H1 (cell line): ENCODE data around the gene SMYD4. TPM values are rescaled to one million over a fixed set of nuclear protein-coding genes. Genes with fewer than 3 reads are reported as not detected.

Source experiments
- FOSL1 ChIP-seq: IDR thresholded peaks from 2 replicates; pipeline ENCODE4 v1.6.1; 2011; ENCODE audit warnings: mild to moderate bottlenecking, low read depth, low read length, moderate library complexity; ENCODE audit not compliant: insufficient read depth
- KDM4A ChIP-seq: IDR thresholded peaks from one replicate; pipeline ENCODE4 v1.7.1; 2012; ENCODE audit warnings: low read depth, mild to moderate bottlenecking, moderate library complexity, low read length, inconsistent platforms; ENCODE audit not compliant: severe bottlenecking
- ZNF274 ChIP-seq: IDR thresholded peaks from 2 replicates; pipeline ENCODE4 v1.7.0; 2012; ENCODE audit warnings: low read length, borderline replicate concordance; ENCODE audit errors: extremely low read depth
- polyA plus RNA-seq, 7 experiments: library from polyadenylated mRNA; depleted of rRNA in 3 of 7; stranded (reverse) in 5 of 7; unstranded in 2 of 7; fragments of >200 nt in 5 of 7; fragments of 200-250 nt in 2 of 7; gene quantifications; 1 replicate in 5 of 7; 2 replicates in 1 of 7; 4 replicates in 1 of 7; pipeline versions ENCODE4 v1.2.1 to v1.2.3, GENCODE V29; 2011 to 2013; ENCODE audit warnings: missing spikeins in 2 of 7, mixed read lengths in 2 of 7
- total RNA-seq: library from RNA; stranded (reverse); fragmentation: NEBNext Ultra II Directional; extraction: Animal tissue kit (Norgen Biotek cat#: 25700); gene quantifications from 2 replicates; pipeline ENCODE4 v1.2.1, GENCODE V29; 2021
- TF ChIP-seq, protein P1 (sequence below), 3 experiments: IDR thresholded peaks; 1 replicate in 2 of 3; 2 replicates in 1 of 3; pipeline versions ENCODE4 v1.5.1 to v1.6.1; 2011; ENCODE audit warnings: low read length in 3 of 3, mild to moderate bottlenecking in 3 of 3, inconsistent platforms in 2 of 3, low read depth in 1 of 3, moderate library complexity in 1 of 3; ENCODE audit not compliant: insufficient read depth in 1 of 3; ENCODE audit errors: control extremely low read depth in 1 of 3
- TF ChIP-seq, protein P2 (sequence below): IDR thresholded peaks from 2 replicates; pipeline ENCODE4 v1.6.1; 2012; ENCODE audit warnings: inconsistent platforms

SMYD4 gene
- total and polyA plus RNA-seq, 2 of the 8 experiments (the other 6 are each of a cell fraction or from before 2014, with no cell fraction given), result 10.5 to 23.4 TPM

DNA sequence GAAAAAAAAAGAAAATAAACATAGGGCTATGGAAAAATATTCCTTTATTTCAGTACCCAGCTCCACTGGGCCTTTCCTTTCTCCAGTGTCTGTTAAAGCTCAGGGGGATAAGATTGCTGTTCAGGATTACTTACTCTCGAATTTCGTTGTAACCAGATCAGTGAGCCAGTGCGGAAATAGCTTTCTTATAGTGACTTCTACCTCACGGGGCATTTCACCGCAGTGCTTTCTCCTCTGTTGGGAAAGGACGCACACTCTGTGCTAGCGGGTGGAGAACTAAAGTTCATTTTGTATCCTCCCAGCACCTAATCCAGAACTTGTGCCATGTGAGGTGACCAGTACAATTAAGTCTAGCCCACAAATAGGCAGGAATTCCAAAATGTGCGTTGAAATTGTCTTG lies 38.4 kb upstream of the SMYD4 start (continued):
- TF ChIP-seq, protein P1, sequence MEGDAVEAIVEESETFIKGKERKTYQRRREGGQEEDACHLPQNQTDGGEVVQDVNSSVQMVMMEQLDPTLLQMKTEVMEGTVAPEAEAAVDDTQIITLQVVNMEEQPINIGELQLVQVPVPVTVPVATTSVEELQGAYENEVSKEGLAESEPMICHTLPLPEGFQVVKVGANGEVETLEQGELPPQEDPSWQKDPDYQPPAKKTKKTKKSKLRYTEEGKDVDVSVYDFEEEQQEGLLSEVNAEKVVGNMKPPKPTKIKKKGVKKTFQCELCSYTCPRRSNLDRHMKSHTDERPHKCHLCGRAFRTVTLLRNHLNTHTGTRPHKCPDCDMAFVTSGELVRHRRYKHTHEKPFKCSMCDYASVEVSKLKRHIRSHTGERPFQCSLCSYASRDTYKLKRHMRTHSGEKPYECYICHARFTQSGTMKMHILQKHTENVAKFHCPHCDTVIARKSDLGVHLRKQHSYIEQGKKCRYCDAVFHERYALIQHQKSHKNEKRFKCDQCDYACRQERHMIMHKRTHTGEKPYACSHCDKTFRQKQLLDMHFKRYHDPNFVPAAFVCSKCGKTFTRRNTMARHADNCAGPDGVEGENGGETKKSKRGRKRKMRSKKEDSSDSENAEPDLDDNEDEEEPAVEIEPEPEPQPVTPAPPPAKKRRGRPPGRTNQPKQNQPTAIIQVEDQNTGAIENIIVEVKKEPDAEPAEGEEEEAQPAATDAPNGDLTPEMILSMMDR (IDR thresholded peaks at IDR 0.05; ENCODE audit: control extremely low read depth in 1 of 3, insufficient read depth in 1 of 3, low read depth in 1 of 3, low read length in 3 of 3), result no peak
- TF ChIP-seq FOSL1 (no peak), ZNF274 (no peak), KDM4A (no peak)
- TF ChIP-seq, protein P2, sequence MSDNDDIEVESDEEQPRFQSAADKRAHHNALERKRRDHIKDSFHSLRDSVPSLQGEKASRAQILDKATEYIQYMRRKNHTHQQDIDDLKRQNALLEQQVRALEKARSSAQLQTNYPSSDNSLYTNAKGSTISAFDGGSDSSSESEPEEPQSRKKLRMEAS, result no peak
